Renal cortex interstitium (tissue), 11 donors: ENCODE data around the gene TSEN54. TPM values are rescaled to one million over a fixed set of nuclear protein-coding genes. Genes with fewer than 3 reads are reported as not detected.

Experiments
- DNase-seq, 11 donors: peaks; one replicate each; pipeline ENCODE4 v3.0.0-alpha.2; 2013; ENCODE audit warnings: low read depth in 9 of 11, low spot score in 4 of 11; ENCODE audit errors: extremely low read depth in 1 of 11
- polyA plus RNA-seq, 3 donors: library from polyadenylated mRNA; unstranded; fragments of 120-200 nt; gene quantifications; one replicate each; pipeline ENCODE4 v1.2.1, GENCODE V29; 2013; ENCODE audit not compliant: insufficient read length in 3 of 3

The TSEN54 gene
- polyA plus RNA-seq, 3 donors = 46.8 to 55.0 (median 47.2) TPM

GRCh38 chr17:75499313-75500022 lies 16.9 kb upstream of the TSEN54 start:
- no peak for DNase-seq

- DNase-seq = no peak
These were observed 15.7 kb upstream of the TSEN54 start for GRCh38 chr17:75500419-75501216.

- no peak for DNase-seq
These were observed 14.8 kb upstream of the TSEN54 start for GRCh38 chr17:75501378-75502071.

GRCh38 chr17:75502072-75502720 lies 14.1 kb upstream of the TSEN54 start:
- DNase-seq = no peak

DNA sequence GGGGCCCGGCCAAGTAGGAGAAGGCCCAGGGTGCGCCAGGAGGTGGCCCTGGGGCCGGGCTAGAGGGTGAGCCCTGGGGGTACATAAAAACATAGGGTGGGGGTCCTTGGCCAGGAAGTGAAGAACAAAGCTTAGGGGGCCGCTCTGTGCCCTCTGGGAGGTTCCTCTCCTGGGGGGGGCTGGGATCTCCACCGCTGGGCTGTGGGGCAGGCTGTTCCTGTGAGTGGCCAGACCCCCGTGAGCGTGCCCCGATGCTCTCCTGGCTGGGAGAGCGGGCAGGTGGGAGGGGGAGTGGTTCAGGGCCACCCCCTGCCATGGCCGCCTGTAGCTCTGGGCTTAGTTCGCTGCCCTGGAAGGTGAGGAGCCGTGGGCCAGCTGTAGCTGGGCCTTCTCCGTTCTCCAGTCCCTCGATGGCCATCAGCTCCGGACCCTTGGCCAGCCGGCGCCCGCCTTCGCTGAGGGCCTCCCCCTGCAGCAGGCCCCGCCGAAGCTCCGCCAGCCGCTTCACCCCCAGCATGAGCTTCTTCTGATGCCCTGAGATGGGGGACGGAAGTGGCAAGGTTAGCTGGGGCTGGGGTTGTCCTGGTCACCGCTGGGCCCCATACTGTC lies 13.5 kb upstream of the TSEN54 start:
- DNase-seq = no peak

GRCh38 chr17:75503337-75503950 lies 12.9 kb upstream of the TSEN54 start:
- no peak for DNase-seq

- DNase-seq = no peak
These were observed 12.4 kb upstream of the TSEN54 start for GRCh38 chr17:75503976-75504346.

DNA sequence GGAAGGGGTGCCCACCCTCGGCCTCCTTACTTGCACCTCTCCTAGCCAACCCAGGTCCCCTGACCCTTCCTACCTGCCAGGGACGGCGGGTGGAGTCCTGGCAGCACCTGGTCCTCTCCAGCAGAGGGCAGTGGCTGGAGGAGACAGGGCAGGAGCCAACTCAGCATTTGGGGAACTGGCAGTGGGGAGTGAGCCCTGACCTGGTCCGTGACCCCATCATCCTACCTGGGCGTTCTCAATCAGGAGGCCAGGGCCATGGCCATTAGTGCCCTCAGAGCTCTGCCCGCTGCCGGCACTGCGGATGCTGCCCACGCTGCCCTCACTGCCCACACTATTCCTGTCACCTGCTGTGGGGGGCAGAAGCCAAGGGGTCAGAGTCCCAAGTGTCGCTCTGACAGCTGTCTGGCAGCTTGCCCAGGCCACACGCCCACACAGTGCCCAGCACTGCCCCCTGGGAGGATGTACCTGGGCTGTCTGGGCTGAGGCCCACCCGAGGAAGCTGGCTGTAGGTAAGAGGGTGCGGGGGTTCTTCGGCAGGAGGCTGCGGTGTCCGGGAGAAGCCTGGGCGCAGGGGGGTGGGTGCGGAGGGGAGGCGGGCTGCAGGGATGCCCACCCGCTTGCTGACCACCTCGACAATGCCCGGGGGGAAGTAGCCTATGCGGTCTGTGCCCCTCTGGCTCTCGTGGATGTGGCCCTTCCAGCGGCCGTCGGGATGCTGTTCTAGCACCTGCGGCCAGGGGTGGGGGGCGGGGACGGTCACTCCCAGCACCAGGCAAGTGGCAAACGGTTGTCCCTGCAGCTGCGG lies 11.8 kb upstream of the TSEN54 start:
- no peak for DNase-seq

GRCh38 chr17:75505152-75505409 lies 11.2 kb upstream of the TSEN54 start:
- no peak for DNase-seq

DNA sequence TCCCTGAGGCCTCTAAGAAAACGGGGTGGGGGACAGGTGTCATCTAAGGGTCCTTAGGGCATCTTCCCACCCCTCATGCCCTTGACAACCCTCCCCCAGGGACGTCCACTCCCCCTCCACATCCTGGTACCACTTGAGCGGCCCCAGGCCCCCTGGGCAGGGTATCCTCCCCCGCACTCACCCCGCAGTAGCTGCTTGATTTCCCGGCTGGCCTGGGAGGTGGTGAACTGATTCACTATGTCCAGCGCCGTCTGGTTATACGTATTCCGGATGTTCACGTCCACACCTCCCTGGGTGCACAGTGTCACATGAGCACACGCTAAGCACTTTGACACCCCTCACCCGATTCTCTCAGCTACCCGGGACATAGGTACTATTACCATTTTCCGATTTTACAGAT lies 10.7 kb upstream of the TSEN54 start:
- DNase-seq = no peak

GRCh38 chr17:75506134-75506533 lies 10.2 kb upstream of the TSEN54 start:
- DNase-seq = no peak

GRCh38 chr17:75506888-75507287 lies 9.4 kb upstream of the TSEN54 start:
- no peak for DNase-seq

DNA sequence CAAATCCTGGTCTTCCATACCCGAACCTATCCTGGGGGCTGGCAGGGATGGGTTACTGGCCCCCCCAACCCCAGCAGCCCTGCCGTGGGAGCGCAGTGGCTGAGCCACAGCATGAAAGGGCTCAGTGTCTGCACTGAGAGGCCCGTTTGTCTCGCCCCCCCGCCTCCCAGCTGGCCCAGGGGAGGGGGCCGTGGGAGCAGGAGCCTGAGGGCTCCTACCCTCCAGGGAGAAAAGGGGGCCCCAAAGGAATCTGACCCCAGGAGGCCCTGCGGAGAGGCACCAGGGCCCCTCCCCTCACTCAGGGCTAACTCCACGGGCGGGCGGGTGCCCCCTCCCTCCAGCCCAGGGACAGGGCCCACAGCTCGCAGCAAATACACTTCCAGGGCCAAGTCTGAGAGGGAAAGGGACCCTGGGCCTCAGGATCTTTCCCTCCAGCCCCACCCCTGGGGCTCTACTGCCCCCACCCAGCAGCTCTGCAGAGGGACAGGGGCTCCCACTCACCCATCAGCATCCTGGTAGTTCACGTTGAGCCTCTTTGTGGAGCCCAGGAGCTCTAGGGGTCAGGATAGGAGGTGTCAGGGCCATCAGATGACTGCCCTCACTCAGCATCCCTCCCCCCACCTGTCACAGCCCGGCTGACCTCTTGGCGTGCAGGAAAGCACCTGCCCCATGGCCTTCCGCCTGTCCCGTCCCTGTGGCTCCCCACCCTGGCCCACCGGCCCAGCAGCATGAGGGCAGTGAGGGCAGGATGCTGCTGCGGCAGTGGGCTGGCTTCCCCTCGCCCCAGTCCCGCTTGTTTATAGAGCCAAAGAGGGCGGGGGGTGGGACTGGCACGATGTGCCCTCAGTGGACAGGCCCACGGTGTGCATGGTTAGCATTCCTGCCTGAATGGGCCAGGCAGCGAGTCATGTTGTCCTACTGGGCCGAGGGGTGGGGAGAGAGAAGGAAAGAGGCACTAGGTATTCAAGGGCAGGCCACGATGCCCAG lies 8.3 kb upstream of the TSEN54 start:
- no peak for DNase-seq

- no peak for DNase-seq
These were observed 7.4 kb upstream of the TSEN54 start for GRCh38 chr17:75508931-75509361.

DNA sequence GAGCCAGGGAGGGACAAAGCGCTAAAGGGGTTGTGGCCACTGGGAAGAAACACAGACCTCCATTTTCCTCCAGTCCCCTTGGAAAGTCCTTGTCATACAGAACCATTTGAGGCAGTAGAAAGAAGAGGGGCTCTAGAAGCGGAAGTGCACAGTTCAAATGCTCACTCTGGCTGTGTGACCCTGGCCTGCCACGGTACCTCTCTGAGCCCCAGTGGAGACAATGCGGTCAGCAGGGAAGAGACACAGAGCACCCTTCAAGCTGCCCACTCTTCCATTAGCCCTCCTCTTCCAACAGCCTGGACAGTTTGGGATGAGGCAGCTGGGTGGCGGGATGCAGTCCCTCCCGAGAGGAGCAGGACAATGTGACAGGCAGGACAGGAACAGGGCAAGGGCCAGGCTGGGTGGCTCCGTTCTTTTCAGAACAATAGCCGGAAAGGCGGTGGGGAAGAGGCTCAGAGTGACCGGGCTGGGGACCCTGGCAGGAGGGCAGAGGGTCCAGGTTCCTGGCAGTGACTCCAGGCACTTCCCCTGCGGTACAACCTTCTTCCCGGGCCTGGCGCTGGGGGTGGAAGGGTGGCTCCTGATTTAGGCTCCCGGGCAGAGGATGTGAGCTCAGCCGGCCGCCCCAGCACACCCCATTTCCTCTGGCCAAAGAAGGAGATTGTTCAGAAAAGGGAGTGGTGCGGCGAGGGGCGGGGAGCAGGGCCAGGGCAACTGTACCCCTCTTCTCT lies 6.6 kb upstream of the TSEN54 start:
- no peak for DNase-seq

GRCh38 chr17:75511270-75511609 lies 5.1 kb upstream of the TSEN54 start:
- no peak for DNase-seq
